Heart left ventricle (tissue), 13 donors: ENCODE data around the gene ZNF524.

Source experiments
- CTCF ChIP-seq, 12 donors: fragments of 200-600 bp; sonication (generic) in 4 of 12; IDR thresholded peaks; one replicate each; pipeline versions ENCODE4 v1.5.0 to v1.8.0; 2018 to 2022; ENCODE audit warnings: antibody characterized with exemption in 12 of 12, mild to moderate bottlenecking in 5 of 12
- POLR2A ChIP-seq, 2 donors: fragments of 450-650 bp; IDR thresholded peaks; one replicate each; pipeline ENCODE4 v1.6.1; 2017; ENCODE audit warnings: antibody characterized with exemption in 2 of 2, mild to moderate bottlenecking in 2 of 2, moderate library complexity in 2 of 2
- donor health status: ischemic (EF 13 %, LVEDD 7.1; RV severe dilation, severe dysfunction).
- donor health status: DM: no; HTN: yes; CAD: no.
- donor health status: DM: no; HTN: no; CAD: no.
- donor health status: ischemic (EF 25% LVEDD 6.9; RV normal size, moderate dysfunction).
- donor health status: ischemic (EF 25% LVEDD 5.7; RV mildly dilated, moderate dysfunction).
- donor health status: ischemic (EF 35%, LVEDD 5.7; RV mildly dilated, moderate dysfunction).
- donor health status: nonischemic (EF 11% LVEDD 7.7; RV severe dilation, severe dysfunction).
- donor health status: DM: yes; HTN: yes; CAD: no.
- donor health status: PGD.
- donor health status: ischemic (EF 29% LVEDD 5.4; RV normal size, mild dysfunction).
- donor health status: nonischemic (EF 23%, LVEDD 6.1; RV moderate dilation, normal function).

- TF ChIP-seq CTCF (IDR thresholded peaks at IDR 0.05) (no peak), POLR2A (IDR thresholded peaks at IDR 0.05) (no peak)
Observed at GRCh38 chr19:55641426-55642152, 41.5 kb downstream of the ZNF524 start.
